ENCODE results near the gene AGAP1. TPM values are rescaled to one million over a fixed set of nuclear protein-coding genes. Genes with fewer than 3 reads are reported as not detected.
A peak's percentile ranks its signal among the peaks of the same experiment; 100 is the strongest.

Gene AGAP1
- total RNA-seq, 1 donor from 2014 or later = 47.2 TPM

DNA sequence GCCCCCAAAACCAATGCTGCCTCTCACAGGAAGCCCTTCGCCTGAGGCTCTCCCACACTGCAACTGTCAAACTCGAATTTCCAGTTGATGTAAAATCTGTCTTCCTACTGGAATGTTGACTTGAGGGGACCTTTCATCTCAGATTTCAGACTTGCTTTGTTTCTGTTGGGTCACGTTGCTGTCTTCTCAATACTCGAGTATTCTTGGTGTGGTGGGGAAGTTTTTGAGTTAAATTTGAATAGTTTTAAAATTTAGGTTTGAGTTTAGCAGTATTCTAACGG, 50.8 kb downstream of the AGAP1 start:
- TF ChIP-seq, protein P1, sequence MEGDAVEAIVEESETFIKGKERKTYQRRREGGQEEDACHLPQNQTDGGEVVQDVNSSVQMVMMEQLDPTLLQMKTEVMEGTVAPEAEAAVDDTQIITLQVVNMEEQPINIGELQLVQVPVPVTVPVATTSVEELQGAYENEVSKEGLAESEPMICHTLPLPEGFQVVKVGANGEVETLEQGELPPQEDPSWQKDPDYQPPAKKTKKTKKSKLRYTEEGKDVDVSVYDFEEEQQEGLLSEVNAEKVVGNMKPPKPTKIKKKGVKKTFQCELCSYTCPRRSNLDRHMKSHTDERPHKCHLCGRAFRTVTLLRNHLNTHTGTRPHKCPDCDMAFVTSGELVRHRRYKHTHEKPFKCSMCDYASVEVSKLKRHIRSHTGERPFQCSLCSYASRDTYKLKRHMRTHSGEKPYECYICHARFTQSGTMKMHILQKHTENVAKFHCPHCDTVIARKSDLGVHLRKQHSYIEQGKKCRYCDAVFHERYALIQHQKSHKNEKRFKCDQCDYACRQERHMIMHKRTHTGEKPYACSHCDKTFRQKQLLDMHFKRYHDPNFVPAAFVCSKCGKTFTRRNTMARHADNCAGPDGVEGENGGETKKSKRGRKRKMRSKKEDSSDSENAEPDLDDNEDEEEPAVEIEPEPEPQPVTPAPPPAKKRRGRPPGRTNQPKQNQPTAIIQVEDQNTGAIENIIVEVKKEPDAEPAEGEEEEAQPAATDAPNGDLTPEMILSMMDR (IDR thresholded peaks at IDR 0.05; ENCODE audit: unreplicated experiment) = no peak
- Mint-ChIP-seq H3K9me3 (ENCODE audit: low read depth) (no peaks in the 10 kb centered on the region), H3K27me3 (no peaks in the 10 kb centered on the region), H3K4me1 (ENCODE audit: low read depth) (peaks cover 26% of the 10 kb centered on the region), H3K36me3 (ENCODE audit: insufficient read depth) (no peaks in the 10 kb centered on the region), H3K4me3 (ENCODE audit: low read depth) (no peak overlapping the region), H3K27ac (peak overlapping the region; percentile 50)
- no peak for DNase-seq (ENCODE audit: low spot score, unreplicated experiment)

DNA sequence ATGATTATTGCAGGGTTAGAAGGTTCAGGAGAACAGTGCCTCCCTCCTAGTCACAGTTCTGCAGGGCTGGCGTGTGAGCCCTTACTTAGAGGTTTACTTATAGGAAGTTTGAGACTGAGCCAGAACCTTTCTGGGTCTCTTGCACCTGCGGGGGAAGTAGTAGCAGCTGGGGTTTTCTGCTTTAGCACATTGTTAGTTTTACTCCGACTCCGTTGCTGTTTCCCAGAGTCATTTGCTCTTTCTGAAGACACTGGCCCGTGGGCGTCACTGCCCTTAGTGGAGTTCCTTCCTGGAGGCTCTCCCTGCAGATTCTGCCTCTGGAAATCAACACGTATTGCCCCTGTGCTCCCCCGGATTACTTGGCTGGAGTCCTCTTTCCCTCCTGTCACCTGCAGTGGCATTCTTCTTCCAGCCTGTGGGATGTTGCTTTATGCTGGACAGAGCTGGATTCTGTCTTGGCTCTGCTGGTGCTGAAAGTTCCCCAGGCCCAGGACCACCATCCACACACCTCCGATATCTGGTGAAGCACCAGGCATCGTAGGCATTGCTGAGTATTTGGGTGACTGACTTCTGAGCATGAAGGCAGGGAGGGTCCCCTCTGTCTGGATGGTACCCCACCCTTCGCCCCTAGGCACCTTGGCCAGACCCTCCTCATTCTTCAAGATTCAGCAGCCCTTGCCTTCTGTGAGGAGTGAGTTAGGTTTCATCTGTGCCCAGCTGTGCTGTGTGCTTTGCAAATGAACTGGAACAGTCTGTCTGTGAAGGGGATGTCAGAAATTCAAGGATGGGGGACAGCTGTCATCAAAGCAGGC, 51.7 kb downstream of the AGAP1 start:
- no peaks in the 10 kb centered on the region for H3K9me3 Mint-ChIP-seq (ENCODE audit: low read depth)

DNA sequence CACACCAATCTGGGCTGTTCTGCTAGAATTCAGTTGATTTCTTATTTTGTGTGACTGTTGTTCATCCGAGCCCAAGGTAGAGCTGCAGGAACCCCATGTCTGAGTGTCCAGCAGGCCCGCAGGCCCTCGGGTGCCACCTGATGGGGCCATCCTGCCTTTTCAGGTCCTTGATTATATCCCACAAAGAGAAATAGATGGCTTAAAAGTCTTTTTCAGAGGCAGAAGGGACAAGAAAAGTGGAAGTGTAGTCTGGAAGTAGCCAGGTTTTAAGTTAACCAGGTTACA, 52.2 kb downstream of the AGAP1 start:
- peaks cover 23% of the 10 kb centered on the region for H3K4me1 Mint-ChIP-seq (ENCODE audit: low read depth)
- TF ChIP-seq, protein P1 (IDR thresholded peaks at IDR 0.05; ENCODE audit: unreplicated experiment) = no peak
- DNase-seq (ENCODE audit: low spot score, unreplicated experiment) = no peak
- H3K27ac Mint-ChIP-seq = no peak overlapping the region
- no peak overlapping the region for H3K4me3 Mint-ChIP-seq (ENCODE audit: low read depth)
- H3K36me3 Mint-ChIP-seq (ENCODE audit: insufficient read depth) = no peaks in the 10 kb centered on the region
- H3K27me3 Mint-ChIP-seq = no peaks in the 10 kb centered on the region
- no peaks in the 10 kb centered on the region for H3K9me3 Mint-ChIP-seq (ENCODE audit: low read depth)

More for the DNA sequence above, 51.7 kb downstream of the AGAP1 start:
- peaks cover 24% of the 10 kb centered on the region for H3K4me1 Mint-ChIP-seq (ENCODE audit: low read depth)
- no peaks in the 10 kb centered on the region for H3K27me3 Mint-ChIP-seq
- H3K4me3 Mint-ChIP-seq (ENCODE audit: low read depth) = no peak overlapping the region
- DNase-seq (ENCODE audit: low spot score, unreplicated experiment) = no peak
- no peak overlapping the region for H3K27ac Mint-ChIP-seq
- TF ChIP-seq, protein P1 (IDR thresholded peaks at IDR 0.05; ENCODE audit: unreplicated experiment) = no peak
- no peaks in the 10 kb centered on the region for H3K36me3 Mint-ChIP-seq (ENCODE audit: insufficient read depth)

DNA sequence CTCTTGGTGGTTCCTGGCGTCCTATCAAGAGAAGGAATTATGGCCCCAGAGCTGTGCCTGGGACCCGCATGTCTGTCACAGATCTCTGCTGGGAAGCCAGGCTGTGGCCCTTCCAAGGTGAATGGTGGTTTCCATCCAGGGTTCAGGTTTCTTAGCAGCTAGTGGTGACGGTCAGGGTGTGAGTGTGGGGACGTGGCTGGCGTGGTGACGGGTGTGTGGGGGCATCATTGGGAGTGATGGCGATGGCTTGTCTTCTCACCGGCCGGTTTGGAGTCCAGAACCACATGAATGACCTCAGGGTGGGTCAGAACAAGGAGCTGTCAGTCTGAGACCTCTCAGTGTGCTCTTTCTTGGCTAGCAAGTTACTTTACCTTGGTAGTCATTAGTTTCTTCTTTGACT, 52.6 kb downstream of the AGAP1 start:
- no peaks in the 10 kb centered on the region for H3K36me3 Mint-ChIP-seq (ENCODE audit: insufficient read depth)
- peak overlapping the region; percentile 29 for H3K27ac Mint-ChIP-seq
- TF ChIP-seq, protein P1 (IDR thresholded peaks at IDR 0.05; ENCODE audit: unreplicated experiment) = no peak
- no peaks in the 10 kb centered on the region for H3K27me3 Mint-ChIP-seq
- no peaks in the 10 kb centered on the region for H3K9me3 Mint-ChIP-seq (ENCODE audit: low read depth)
- DNase-seq (ENCODE audit: low spot score, unreplicated experiment) = no peak
- peaks cover 23% of the 10 kb centered on the region for H3K4me1 Mint-ChIP-seq (ENCODE audit: low read depth)
- H3K4me3 Mint-ChIP-seq (ENCODE audit: low read depth) = no peak overlapping the region

DNA sequence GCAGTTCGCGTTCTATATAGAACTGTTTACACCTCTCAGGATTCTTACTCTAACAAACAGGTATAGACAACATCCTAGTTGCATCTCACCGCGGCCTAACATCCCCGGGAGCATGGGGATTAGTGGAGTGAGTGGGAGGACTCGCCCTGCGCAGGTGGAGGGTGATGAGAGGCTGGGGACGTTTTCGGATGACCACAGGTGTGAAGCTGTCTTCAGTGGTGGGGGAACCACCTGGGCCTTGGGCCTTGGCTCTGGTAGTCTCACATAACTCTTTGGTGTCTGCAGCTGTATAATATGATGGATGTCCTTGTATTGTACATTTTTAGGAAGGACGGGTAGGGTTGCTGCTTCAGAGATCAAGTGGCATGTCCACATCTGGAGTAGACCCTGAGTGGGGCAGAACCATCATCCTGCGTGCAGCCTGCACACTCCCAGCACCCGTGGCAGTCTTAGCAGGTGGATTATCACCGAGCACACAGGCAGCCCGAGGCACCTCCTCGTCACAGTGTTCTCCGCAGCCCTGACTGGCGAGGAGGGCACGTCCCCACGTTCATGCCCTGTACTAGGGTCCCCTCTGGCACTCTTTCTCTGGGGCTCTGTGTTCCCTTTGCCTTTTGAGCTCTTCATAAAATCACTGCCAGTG, 56.0 kb downstream of the AGAP1 start:
- Mint-ChIP-seq H3K27ac (no peak overlapping the region), H3K9me3 (ENCODE audit: low read depth) (no peaks in the 10 kb centered on the region), H3K27me3 (no peaks in the 10 kb centered on the region), H3K4me3 (ENCODE audit: low read depth) (no peak overlapping the region), H3K4me1 (ENCODE audit: low read depth) (peaks cover 10% of the 10 kb centered on the region), H3K36me3 (ENCODE audit: insufficient read depth) (no peaks in the 10 kb centered on the region)
- DNase-seq (ENCODE audit: low spot score, unreplicated experiment) = no peak
- TF ChIP-seq, protein P1 (IDR thresholded peaks at IDR 0.05; ENCODE audit: unreplicated experiment) = no peak

Data from progenitor cell of endocrine pancreas (in vitro differentiated cells).